ENCODE data around the gene ASAP2. TPM values are rescaled to one million over a fixed set of nuclear protein-coding genes. Genes with fewer than 3 reads are reported as not detected.

ASAP2 gene
- 3.8 TPM for polyA plus RNA-seq (2012; ENCODE audit: insufficient read length, low read depth)

- TF ChIP-seq REST (IDR thresholded peaks at IDR 0.05; ENCODE audit: insufficient read depth in 1 of 2, low read depth in 2 of 2, low read length in 2 of 2) = no peak
- TF ChIP-seq FOXP2 (optimal IDR thresholded peaks at IDR 0.05; ENCODE audit: borderline replicate concordance, extremely low read depth, extremely low read length, insufficient read depth) = no peak
Measured at GRCh38 chr2:9205963-9206948, at the start of gene ASAP2. TSS of gene ASAP2 (plus strand) at chr2:9206812. CDS start at chr2:9207105, 293 bp downstream.

GRCh38 chr2:9158786-9159779 lies 47.5 kb upstream of the ASAP2 start:
- TF ChIP-seq POLR2AphosphoS5 (IDR thresholded peaks at IDR 0.05; ENCODE audit: low read depth, low read length) (no peak), REST (IDR thresholded peaks at IDR 0.05; ENCODE audit: insufficient read depth in 1 of 2, low read depth in 2 of 2, low read length in 2 of 2) (no peak), TAF1 (IDR thresholded peaks at IDR 0.05; ENCODE audit: borderline replicate concordance, insufficient read depth, low read length) (no peak), SIN3A (IDR thresholded peaks at IDR 0.05; ENCODE audit: borderline replicate concordance, insufficient read depth, low read length) (no peak), FOXP2 (optimal IDR thresholded peaks at IDR 0.05; ENCODE audit: borderline replicate concordance, extremely low read depth, extremely low read length, insufficient read depth) (no peak)

- TF ChIP-seq TAF1 (IDR thresholded peaks at IDR 0.05; ENCODE audit: borderline replicate concordance, insufficient read depth, low read length) (no peak), FOXP2 (optimal IDR thresholded peaks at IDR 0.05; ENCODE audit: borderline replicate concordance, extremely low read depth, extremely low read length, insufficient read depth) (no peak), POLR2AphosphoS5 (IDR thresholded peaks at IDR 0.05; ENCODE audit: low read depth, low read length) (no peak), REST (IDR thresholded peaks at IDR 0.05; ENCODE audit: insufficient read depth in 1 of 2, low read depth in 2 of 2, low read length in 2 of 2) (no peak), SIN3A (IDR thresholded peaks at IDR 0.05; ENCODE audit: borderline replicate concordance, insufficient read depth, low read length) (no peak)
Measured at GRCh38 chr2:9160732-9161131, 45.9 kb upstream of the ASAP2 start.

- TF ChIP-seq POLR2AphosphoS5 (IDR thresholded peaks at IDR 0.05; ENCODE audit: low read depth, low read length) = no peak
- TF ChIP-seq SIN3A (IDR thresholded peaks at IDR 0.05; ENCODE audit: borderline replicate concordance, insufficient read depth, low read length) = no peak
- TF ChIP-seq FOXP2 (optimal IDR thresholded peaks at IDR 0.05; ENCODE audit: borderline replicate concordance, extremely low read depth, extremely low read length, insufficient read depth) = no peak
- TF ChIP-seq TAF1 (IDR thresholded peaks at IDR 0.05; ENCODE audit: borderline replicate concordance, insufficient read depth, low read length) = no peak
Measured at GRCh38 chr2:9162841-9163240, 43.8 kb upstream of the ASAP2 start.

All from PFSK-1 (cell line).